Femur (tissue), 1 donor: ENCODE data around the gene DNAI4.
"Not testable (repeated sequence)": the region's sequence is repeated elsewhere in the genome, so short reads cannot be mapped to it uniquely, and the experiment has no call there.

Experiments
- DNase-seq: peaks from one replicate; pipeline ENCODE4 v3.0.0-alpha.2; 2017

DNAI4 gene, protein sequence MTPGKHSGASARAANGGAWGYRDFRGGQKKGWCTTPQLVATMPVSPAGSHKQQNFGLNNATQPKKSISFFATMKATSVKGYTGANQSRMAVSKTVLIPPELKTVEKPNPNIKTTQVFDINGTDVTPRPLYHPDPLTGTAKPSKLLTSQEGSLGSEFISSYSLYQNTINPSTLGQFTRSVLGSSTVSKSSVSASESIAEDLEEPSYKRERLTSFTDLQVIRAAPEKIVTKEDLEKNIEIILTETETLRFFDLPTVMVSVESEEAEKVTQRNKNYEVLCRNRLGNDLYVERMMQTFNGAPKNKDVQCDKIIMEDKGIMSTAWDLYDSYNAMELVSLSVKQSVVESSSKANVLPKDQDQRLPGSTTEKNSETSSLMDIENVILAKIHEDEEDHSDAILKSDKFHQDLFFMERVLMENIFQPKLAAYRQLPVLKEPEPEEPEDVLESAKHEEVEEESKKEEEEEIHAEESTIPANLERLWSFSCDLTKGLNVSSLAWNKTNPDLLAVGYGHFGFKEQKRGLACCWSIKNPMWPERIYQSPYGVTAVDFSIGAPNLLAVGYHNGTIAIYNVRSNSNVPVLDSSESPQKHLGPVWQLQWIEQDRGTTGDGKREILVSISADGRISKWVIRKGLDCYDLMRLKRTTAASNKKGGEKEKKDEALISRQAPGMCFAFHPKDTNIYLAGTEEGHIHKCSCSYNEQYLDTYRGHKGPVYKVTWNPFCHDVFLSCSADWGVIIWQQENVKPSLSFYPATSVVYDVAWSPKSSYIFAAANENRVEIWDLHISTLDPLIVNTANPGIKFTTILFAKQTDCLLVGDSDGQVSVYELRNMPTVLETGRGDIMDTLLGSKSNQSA

DNA sequence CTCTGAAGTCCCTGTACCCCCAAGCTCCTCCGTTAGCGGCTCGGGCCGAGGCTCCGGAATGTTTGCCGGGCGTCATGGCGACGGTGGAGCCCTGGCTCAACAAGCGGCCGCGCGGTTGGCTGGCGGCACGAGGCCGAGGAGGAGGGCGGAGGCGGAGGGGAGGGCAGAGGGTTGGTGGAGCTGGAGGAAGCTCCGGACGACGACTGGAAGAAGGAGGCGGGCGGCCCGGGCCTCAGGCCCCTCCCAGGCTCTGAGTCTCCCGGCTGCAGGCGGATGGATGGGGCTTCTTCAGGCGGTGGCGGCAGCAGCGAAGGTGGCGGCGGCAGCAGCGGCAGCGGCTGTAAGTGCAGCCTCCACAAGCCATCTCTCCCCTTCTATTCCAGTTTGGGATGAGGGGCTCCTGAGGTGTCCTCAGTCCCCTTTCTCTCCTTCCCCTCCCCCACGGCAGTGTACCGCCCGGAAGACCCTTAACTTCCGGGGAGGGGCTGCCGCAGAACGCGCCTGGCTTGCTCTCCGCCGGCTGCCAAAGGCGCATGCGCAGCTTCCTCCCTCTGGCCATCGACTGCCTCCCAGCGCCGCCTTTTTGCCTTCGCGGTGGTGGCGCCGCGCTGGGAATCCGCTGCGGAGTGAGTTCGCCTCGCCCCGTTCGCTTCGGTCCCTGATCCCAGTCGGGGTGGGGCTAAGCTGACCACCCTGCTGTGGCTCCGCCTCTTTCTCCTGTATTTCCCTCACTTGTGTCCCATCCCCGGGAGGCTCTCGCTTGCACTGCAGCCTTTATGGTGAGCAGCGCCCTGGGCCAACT, at the start of gene DNAI4, which contains the start of gene MIER1:
DNAI4 (minus strand) TSS at position 101 of the 802 bp plus-strand sequence; CDS start at position 76, 25 bp downstream.
MIER1 (plus strand) TSS at position 235 of the 802 bp plus-strand sequence; CDS start at position 274, 39 bp downstream.
- peak; percentile 99 for DNase-seq

DNA sequence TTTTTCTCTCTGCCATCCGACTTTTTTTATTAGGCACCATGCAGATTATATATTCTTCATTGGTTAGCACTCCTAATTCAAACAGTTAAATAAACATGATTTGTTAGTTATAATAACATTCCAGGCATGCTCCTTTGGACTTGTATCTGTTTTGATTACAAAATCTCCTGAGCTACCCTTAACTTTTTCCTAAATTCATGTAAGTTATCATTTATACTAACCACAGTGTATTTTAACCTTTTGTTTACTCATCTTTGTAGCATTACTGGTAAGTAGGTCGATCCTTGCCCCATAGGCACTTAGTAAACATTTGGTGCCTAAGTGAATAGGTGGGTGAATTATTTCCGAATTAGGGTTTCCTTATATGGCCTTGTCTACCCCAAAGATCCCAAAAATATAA, 43.9 kb upstream of the DNAI4 start:
- DNase-seq: no peak

DNA sequence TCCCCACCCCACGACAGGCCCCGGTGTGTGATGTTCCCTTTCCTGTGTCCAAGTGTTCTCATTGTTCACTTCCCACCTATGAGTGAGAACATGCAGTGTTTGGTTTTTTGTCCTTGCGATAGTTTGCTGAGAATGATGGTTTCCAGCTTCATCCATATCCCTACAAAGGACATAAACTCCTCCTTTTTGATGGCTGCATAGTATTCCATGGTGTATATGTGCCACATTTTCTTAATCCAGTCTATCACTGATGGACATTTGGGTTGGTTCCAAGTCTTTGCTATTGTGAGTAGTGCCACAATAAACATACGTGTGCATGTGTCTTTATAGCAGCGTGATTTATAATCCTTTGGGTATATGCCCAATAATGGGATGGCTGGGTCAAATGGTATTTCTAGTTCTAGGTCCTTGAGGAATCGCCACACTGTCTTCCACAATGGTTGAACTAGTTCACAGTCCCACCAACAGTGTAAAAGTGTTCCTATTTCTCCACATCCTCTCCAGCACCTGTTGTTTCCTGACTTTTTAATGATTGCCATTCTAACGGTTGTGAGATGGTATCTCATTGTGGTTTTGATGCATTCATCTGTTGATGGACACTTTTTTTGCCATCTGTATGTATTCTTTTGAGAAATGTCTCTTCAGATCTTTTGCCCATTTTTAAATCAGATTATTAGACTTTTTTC, 41.7 kb upstream of the DNAI4 start:
- not testable (repeated sequence) for DNase-seq

DNA sequence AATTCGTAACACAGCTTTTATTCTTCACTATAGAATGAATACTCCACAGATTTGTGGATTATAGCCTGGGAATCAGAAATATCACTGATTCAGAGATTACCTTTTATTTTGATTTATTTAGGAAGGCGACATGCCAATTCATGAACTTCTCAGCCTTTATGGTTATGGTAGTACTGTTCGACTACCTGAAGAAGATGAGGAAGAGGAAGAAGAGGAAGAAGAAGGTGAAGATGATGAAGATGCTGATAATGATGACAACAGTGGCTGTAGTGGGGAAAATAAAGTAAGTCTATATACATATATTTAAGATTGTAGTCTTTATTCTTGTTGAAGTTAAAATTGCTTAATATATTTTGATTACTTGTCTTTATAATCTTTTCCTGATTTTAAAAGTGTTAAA, 33.3 kb upstream of the DNAI4 start:
- no peak for DNase-seq

DNA sequence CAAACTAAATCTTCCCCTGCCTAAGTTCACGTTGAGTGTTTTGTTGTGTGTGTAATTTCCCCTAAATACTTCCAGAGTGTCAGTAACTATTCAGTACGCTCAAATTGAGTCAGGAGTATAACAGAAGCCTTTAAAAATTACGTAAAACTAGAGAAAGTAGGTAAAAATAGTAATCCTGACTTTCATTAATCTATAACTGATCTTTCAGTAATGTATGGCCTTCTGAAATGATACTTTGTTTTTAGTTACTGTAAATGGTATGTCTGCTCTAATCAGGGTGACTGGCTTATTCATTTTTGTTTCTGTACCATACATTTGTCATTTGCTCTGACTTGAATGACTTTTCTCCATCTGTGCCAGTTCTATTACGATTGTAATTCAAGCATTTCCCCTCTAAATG, 29.6 kb upstream of the DNAI4 start:
- no peak for DNase-seq

DNA sequence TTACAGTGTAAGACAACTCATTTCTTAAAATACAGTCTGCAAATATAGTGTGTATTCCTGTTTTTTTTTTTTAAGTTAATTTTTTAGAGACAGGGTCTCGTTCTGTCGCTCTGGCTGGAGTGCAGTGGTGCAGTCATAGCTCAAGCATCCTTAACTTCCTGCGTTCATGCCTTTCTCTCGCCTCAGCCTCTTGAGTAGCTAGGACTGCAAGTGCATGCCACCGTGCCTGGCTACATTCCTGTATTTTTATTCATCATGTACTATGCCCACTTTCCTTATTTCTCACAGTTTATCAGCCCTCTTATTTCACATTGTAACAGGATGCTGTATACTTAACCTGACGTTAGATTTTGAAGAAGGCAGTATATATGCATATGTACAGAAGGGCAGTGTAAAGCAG, 26.9 kb upstream of the DNAI4 start:
- DNase-seq: no peak

DNA sequence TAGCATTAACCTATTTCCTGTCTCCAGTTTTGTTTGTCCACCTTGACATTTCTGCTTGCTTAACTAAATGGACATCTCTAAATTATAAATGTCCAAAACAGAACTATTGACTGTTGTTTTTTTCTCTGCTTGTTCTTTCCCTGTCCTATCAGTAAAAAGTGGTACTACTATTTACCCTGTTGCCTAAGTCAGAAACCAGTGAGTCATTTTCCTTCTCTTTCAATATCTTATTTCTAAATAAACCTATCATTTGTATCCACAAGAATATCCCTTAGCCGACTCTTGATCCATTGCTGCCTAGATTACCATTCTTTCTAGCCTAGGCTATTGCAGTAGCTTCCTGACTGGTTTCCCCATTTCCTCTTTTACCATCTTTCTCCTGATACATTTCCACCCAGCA, 22.6 kb upstream of the DNAI4 start:
- no peak for DNase-seq

DNA sequence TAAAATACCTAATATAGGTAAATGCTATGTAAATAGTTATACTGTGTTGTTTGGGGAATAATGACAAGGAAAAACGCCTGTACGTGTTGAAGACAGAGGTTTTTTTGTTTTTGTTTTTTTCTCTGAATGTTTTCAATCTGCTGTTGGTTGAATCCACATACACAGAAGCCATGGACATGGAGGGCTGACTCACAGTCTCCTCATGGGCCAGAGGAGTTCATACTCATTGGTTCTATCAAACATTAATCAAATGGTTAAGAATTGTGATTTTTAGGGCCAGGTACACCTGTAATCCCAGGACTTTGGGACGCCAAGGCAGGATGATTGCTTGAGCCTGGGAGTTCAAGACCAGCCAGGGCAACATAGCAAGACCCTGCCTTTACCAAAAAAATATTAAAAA, 20.7 kb upstream of the DNAI4 start:
- DNase-seq: no peak

DNA sequence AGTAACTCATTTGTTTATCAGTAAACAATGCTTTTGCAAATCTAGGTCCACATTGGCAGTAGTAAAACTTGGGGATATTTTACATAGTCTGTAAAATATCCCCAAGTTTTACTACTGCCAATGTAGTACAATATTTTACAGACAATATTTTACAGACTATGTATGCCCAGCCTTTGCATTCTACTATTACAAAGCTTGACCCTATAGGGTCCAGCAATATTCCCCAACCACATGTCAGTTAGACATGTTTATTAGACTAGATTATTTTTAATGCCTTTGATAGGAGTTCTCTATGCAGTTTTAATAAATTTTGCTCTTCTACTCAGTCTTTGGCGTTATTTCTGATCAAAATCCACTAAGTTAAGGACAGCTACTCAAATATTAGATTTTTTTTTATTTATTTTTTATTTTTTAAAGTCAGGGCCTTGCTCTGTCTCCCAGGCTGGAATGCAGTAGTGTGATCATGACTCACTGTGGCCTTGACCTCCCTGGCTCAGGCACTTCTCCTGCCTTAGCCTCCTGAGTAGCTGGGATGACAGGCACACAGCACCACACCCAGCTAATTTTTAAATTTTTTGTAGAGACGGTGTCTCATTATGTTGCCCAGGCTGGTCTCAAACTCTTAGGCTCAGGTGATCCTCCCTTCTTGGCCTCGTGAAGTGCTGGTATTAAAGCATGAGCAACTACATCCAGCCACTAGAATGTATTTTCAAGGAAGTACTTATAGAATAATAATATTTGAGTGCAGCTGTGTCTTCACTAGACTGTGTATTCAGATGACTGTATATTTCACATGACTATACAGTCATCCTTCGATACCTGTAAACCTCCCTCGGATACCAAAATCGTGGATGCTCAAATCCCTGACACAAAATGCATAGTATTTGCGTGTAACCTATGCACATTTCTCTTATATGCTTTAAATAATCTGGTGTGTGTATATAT, 19.9 kb upstream of the DNAI4 start:
- no peak for DNase-seq

DNA sequence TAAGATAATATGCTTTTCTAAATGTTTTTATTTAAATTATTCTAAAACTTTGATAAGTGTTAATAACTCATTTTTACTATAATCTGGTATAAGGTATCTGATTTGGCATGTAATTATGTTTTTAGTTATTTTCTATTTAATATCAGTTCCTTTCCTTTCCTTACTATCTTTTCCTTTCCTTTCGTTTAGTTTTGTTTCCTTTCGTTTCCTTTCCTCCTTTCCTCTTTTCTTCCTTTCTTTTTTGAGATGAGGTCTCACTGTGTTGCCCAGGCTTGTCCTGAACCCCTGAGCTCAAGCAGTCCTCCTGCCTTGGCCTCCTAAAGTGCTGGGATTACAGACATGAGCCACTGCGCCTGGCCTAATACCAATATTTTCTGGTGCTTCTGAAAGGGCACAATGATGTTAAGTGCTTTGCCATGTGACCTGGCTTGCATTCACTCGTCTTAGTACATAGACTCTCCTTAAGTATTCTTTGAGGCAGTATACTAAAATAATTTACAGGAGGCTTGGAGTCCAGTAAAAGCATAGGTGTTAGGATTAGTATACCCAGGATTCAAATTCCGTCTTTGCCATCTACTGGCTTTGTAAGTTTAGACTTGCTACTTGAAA, 18.8 kb upstream of the DNAI4 start:
- no peak for DNase-seq

DNA sequence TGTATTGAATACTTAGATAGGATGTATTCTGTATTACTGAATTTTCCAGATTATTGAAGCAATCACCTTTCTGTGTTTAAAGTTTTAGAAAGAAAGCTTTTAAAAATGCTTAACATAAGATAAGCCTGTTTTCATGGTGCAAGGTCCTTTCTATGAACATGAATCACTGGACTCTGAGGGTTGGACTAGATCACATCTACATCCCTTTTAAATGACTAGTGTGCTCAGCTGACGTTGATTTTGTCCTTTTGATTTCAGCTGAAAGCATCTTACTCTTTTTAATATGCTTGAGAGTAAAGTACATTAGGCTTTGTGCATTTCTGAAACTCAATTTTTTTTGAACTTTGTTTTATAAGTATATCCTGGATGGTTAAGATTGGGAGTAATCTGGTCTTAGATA, 16.3 kb upstream of the DNAI4 start:
- DNase-seq: no peak

DNA sequence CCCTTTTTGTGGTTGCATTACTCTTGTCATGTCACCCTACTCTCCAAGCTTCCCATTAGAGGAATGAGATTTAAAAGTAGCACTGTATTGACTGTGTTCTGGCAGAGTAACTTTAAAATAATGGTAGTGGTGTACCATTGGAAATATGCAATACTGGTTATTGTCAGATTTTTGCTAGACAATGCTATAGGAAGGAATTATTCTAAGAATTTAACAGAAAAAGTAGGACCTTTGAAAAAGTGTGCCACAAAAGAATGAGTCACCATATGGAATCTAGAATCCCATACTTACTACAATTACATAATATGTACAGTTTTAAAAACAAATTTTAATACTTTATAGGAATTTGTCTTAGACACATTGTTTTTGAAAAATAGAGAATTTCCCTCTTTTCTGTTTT, 14.0 kb upstream of the DNAI4 start:
- DNase-seq: no peak

DNA sequence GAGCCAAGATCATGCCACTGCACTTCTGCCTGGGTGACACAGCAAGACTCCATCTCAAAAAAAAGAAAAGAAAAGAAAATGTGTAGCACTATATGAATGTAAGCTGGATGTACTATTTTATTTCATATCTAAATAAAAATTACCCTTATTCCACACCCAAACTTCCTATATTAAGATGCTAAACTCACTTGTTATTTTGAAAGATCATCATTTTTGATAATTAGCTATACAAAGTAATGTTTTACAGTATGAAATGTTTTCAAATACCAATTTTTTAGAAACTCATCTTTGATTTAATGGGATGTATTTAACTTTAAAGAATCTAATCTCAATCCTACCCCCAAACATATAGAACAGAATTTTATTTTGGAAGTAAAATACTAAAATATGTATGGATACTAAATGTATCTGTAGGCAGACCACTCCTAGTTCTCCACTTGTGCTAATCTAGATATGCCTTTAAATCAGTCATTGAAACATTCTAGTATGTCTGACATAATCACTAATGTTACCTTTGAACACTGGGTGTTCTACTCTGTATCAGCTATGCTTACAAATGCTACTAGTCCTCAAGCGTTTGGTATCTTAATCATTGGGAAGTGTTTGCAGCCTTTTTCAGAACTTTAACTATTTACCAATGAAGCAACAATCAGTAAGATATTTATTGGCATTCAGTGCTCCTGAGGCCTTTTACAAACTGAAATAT, 13.0 kb upstream of the DNAI4 start:
- DNase-seq: no peak

DNA sequence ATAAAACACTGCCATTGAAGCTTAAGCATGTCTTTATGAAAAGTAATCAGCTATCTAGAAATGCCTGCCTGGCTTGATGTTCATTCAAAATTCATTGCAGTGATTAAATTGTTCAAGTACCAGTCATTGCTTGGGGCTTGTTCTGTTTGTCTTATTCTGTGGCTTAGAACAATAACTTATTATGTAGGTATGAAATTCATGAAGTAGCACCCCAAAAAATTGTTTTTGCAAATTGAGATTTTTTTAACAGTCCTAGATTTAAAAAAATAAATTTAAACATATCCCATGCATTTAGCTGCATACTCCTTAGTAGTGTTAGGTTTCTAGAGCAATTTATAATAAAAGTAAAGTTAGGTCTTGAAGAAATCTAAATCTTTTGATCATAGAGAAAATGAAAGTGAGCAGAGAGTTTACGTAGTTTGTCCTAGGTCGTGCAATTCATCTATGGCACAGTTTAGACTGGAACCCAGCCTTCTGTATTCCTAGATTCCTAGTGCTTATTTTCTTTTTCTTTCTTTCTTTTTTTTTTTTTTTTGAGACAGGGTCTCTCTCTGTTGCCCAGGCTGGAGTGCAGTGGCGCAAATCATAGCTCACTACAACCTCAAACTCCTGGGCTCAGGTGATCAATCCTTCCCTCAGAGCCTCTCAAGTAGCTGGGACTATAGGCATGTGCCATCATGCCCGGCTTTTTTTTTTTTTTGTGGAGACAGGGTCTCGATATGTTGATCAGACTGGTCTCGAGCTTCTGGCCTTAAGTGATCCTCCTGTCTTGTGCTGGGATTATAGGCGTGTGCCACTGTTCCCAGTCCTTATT, 9.4 kb upstream of the DNAI4 start:
- DNase-seq: no peak

DNA sequence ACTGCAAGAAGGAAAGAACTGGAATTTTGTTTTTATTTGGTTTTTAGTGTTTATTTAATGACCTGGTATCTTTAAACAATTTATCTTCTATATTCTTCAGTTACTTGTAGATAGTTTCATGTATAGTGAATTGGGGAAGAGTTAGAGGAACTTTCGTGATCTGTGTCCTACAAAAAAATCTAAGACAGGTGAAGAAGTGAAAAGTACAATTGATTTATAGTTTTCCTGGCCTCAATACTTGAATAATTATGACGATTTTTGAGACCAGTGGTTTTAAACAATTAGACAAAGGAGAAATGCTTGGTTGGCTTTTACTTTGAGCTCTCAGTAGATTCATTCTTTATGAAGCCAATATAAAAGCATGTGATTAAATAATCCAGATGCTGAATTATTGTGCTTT, 7.6 kb upstream of the DNAI4 start:
- DNase-seq: no peak

DNA sequence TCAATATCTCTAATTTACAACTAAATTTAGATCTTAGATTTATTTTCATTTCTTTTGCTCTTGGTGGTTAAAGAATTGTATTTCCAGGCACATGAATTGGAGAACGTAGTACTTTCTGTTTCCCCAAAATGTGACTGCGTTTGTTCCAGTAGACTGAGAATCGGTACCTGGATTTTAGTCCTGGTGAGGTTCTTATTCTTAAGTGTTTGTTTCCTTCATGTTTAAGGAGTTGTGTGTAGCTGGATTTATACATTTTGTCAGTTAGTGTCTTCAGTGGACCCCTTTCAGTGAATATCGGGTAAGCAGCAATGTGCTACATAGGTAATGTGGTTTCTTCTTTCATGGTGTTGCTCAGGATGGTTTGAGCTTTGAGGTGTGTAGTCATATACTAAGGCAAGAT, 6.9 kb upstream of the DNAI4 start:
- DNase-seq: no peak

DNA sequence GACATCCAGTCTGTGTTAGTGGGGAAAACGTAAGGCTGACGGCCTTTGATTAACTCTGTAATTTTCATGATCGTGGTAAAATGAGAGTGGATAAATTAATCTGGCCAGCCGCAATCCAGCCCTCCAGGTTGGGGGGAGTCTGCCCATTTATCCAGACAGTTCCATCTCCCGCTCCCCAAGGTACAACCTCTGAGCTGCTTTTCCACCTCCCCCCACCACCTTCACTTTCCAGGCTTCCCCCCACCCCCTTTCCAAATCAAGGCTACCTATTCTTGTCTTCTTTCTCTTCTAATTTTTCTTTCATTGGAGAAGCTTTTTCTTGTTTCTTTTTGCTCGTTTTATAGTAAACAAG, 6.1 kb upstream of the DNAI4 start:
- DNase-seq: no peak

DNA sequence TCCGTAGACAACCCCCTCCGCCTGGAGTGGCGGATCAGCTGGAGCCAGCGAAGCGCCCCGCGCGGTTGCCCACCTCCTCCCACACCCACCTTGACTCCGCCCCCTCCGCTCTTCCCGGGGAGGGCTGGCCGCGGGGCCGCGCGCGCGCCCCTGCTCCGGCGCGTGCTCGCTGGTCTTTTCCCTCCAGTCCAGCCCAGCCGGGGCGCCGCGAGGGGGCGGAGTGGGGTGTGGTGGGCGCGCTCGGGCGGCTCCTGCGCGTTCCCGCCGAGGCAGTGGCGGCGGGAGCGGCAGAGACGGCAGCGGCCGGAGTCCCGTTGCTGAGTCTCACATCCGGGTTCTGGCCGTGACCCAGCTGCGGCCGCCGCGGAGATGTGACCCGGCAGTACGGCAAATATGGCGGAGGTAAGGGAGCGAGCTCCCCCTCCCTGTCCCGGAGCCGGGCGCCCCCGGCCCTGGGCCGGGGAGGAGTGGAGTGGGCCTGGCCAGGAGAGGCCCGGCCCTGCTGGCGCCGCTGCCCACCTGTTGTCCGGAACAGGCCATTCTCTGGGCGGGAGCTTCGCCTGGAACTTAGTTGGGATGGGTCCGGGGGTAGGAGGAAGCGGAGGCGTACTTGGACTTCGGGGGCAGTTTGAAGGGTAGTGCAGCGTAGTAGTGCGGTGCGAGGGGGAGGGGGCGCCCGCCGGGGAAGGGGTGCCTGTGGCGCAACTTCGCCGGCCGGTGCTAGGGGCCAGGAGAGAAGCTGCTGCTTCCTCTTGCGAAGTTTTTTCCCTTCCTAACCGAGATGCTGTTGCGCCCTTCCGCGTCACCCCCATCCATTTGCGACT, 5.6 kb upstream of the DNAI4 start:
- peak; percentile 97 for DNase-seq

DNA sequence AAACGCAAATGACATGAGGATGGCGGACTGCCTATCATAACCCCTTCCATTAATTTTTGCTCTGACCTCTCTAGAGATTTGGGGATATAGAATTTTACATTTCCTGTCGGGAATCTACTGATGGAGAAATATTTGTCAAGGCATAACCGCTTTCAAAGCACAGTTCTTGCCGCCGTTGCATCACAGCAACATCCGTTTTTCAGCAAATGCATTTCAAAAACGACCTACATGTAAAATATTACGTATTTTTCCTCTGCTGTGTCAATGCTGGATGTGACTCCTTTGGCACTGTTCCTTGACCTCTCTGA, 5.0 kb upstream of the DNAI4 start:
- no peak for DNase-seq
